IMR-90 (cell line): ENCODE measurements around the gene OPTC. TPM values are rescaled to one million over a fixed set of nuclear protein-coding genes. Genes with fewer than 3 reads are reported as not detected.

Experiments
- ATAC-seq: fragments of 200-7000 bp; cut with Tn5 transposase; 2 replicates; pipeline ENCODE4 v1.9.1; 2020; ENCODE audit warnings: low read depth, mild to moderate bottlenecking, moderate library complexity
- BruUV-seq: library from RNA; stranded (reverse); fragments of 400-500 nt; replicated peaks from 2 replicates; lab custom pipeline; 2021; lab: Mats Ljungman, UMichigan
- CTCF ChIA-PET: fragments of 300-600 bp; formaldehyde crosslinking; extraction: SDS; loops from one replicate; lab custom pipeline; 2021; ENCODE audit warnings: antibody characterized with exemption; lab: Yijun Ruan, JAX
- POLR2A ChIA-PET: fragments of 300-600 bp; sonication (Branson Sonifier 250); formaldehyde crosslinking; loops from one replicate; lab custom pipeline; 2022; ENCODE audit warnings: antibody characterized with exemption; ENCODE audit not compliant: unreplicated experiment; lab: Charles Lee
- DNase-seq: peaks from one replicate; pipeline ENCODE4 v3.0.0; 2013
- H2AFZ ChIP-seq: replicated peaks from 2 replicates; pipeline ENCODE3; 2013; ENCODE audit warnings: low read length, mild to moderate bottlenecking; ENCODE audit not compliant: poor library complexity
- H2AK5ac ChIP-seq: 2 replicates; pipeline ENCODE4 v1.6.1; 2013; ENCODE audit warnings: low read depth, low read length, inconsistent platforms
- H2AK9ac ChIP-seq: replicated peaks from 2 replicates; pipeline ENCODE3; 2013; ENCODE audit warnings: mild to moderate bottlenecking, low read depth, low read length, moderate library complexity; ENCODE audit not compliant: poor library complexity
- H2BK120ac ChIP-seq: 2 replicates; pipeline ENCODE4 v1.6.1; 2013; ENCODE audit warnings: low read depth, low read length, inconsistent platforms
- H2BK15ac ChIP-seq: 3 replicates; pipeline ENCODE4 v1.6.1; 2013; ENCODE audit warnings: low read depth, low read length, inconsistent platforms
- H2BK20ac ChIP-seq: 2 replicates; pipeline ENCODE4 v1.6.1; 2013; ENCODE audit warnings: low read depth, mild to moderate bottlenecking, inconsistent platforms, low read length, moderate library complexity
- H2BK5ac ChIP-seq: 2 replicates; pipeline ENCODE4 v1.6.1; 2013; ENCODE audit warnings: mild to moderate bottlenecking, low read depth, low read length, inconsistent platforms; ENCODE audit not compliant: poor library complexity, severe bottlenecking
- H3K14ac ChIP-seq: replicated peaks from 2 replicates; pipeline ENCODE4 v1.6.1; 2013; ENCODE audit warnings: low read depth, low read length, inconsistent platforms
- H3K18ac ChIP-seq: 2 replicates; pipeline ENCODE4 v1.6.1; 2013; ENCODE audit warnings: low read depth, low read length, control low read depth
- H3K23ac ChIP-seq: 2 replicates; pipeline ENCODE4 v1.6.1; 2013; ENCODE audit warnings: low read depth, low read length, inconsistent platforms
- H3K27ac ChIP-seq: 2 replicates; pipeline ENCODE4 v1.5.1; 2013; ENCODE audit warnings: mild to moderate bottlenecking, control low read depth, low read length; ENCODE audit not compliant: insufficient read depth
- H3K27me3 ChIP-seq: 2 replicates; pipeline ENCODE4 v1.6.1; 2013; ENCODE audit warnings: low read length; ENCODE audit not compliant: control insufficient read depth, insufficient read depth
- H3K36me3 ChIP-seq: 2 replicates; pipeline ENCODE4 v1.6.1; 2013; ENCODE audit warnings: low read length, mixed read lengths; ENCODE audit not compliant: control insufficient read depth, insufficient read depth
- H3K4ac ChIP-seq: 2 replicates; pipeline ENCODE4 v1.6.1; 2013; ENCODE audit warnings: low read depth, low read length, inconsistent platforms
- H3K4me1 ChIP-seq: 2 replicates; pipeline ENCODE4 v1.6.1; 2013; ENCODE audit warnings: low read length, mixed read lengths; ENCODE audit not compliant: control insufficient read depth, insufficient read depth
- H3K4me2 ChIP-seq: 2 replicates; pipeline ENCODE4 v1.6.1; 2013; ENCODE audit warnings: low read depth, mild to moderate bottlenecking, control low read depth, low read length, moderate library complexity
- H3K4me3 ChIP-seq: 2 replicates; pipeline ENCODE4 v1.5.1; 2013; ENCODE audit warnings: low read depth, mild to moderate bottlenecking, control low read depth, low read length, moderate library complexity; ENCODE audit not compliant: insufficient read depth
- H3K56ac ChIP-seq: 2 replicates; pipeline ENCODE4 v1.6.1; 2013; ENCODE audit warnings: low read length, inconsistent platforms; ENCODE audit not compliant: insufficient read depth; ENCODE audit errors: extremely low read depth
- H3K79me1 ChIP-seq, 2 experiments: 2 replicates each; pipeline ENCODE4 v1.6.1; 2013; ENCODE audit warnings: low read length in 2 of 2, inconsistent platforms in 1 of 2, low read depth in 1 of 2
- H3K9ac ChIP-seq: 2 replicates; pipeline ENCODE4 v1.6.1; 2013; ENCODE audit warnings: low read depth, low read length, control low read depth
- H3K9me1 ChIP-seq: 2 replicates; pipeline ENCODE4 v1.6.1; 2013; ENCODE audit warnings: low read length, inconsistent platforms; ENCODE audit not compliant: insufficient read depth
- H3K9me3 ChIP-seq: 2 replicates; pipeline ENCODE4 v1.6.1; 2013; ENCODE audit warnings: low read length; ENCODE audit not compliant: control insufficient read depth, insufficient read depth
- H4K20me1 ChIP-seq: 2 replicates; pipeline ENCODE4 v1.6.1; 2013; ENCODE audit warnings: low read length, inconsistent platforms; ENCODE audit not compliant: insufficient read depth
- H4K5ac ChIP-seq: 2 replicates; pipeline ENCODE4 v1.6.1; 2013; ENCODE audit warnings: mild to moderate bottlenecking, low read depth, low read length, control low read depth
- H4K8ac ChIP-seq, 2 experiments: 2 replicates each; pipeline ENCODE4 v1.6.1; 2013; ENCODE audit warnings: low read depth in 2 of 2, low read length in 2 of 2, control low read depth in 1 of 2, inconsistent platforms in 1 of 2
- H4K91ac ChIP-seq: 2 replicates; pipeline ENCODE4 v1.6.1; 2013; ENCODE audit warnings: low read depth, low read length, inconsistent platforms; ENCODE audit not compliant: insufficient read depth
- CEBPB ChIP-seq: IDR thresholded peaks from 2 replicates; pipeline ENCODE4 v1.6.1; 2012; ENCODE audit warnings: low read depth, low read length, improper control_type of control experiment
- CHD1 ChIP-seq: IDR thresholded peaks from 2 replicates; pipeline ENCODE4 v1.6.1; 2012; ENCODE audit warnings: low read depth, low read length, improper control_type of control experiment
- ELK1 ChIP-seq: fragments of 150-350 bp; IDR thresholded peaks from 2 replicates; pipeline ENCODE4 v1.6.1; 2016; ENCODE audit warnings: low read depth, mild to moderate bottlenecking, low read length, moderate library complexity, borderline replicate concordance
- MAFK ChIP-seq: IDR thresholded peaks from 2 replicates; pipeline ENCODE4 v1.6.1; 2012; ENCODE audit warnings: low read depth, low read length, improper control_type of control experiment
- MXI1 ChIP-seq: IDR thresholded peaks from 2 replicates; pipeline ENCODE4 v1.6.1; 2012; ENCODE audit warnings: low read depth, mild to moderate bottlenecking, low read length, moderate library complexity, borderline replicate concordance
- NFE2L2 ChIP-seq: fragments of 150-350 bp; IDR thresholded peaks from 2 replicates; pipeline ENCODE4 v1.6.1; 2016; ENCODE audit warnings: low read depth, mild to moderate bottlenecking, low read length
- POLR2A ChIP-seq: IDR thresholded peaks from 2 replicates; pipeline ENCODE4 v1.6.1; 2012; ENCODE audit warnings: mild to moderate bottlenecking, low read depth, low read length
- RFX5 ChIP-seq: IDR thresholded peaks from 2 replicates; pipeline ENCODE4 v1.8.0; 2012; ENCODE audit warnings: low read depth, mild to moderate bottlenecking, low read length, moderate library complexity
- USF2 ChIP-seq: fragments of 150-350 bp; IDR thresholded peaks from 2 replicates; pipeline ENCODE4 v1.6.1; 2017; ENCODE audit warnings: mild to moderate bottlenecking, antibody characterized with exemption, low read length, low read depth
- WGBS, 2 experiments: methylation state at CpG; one replicate each; pipeline versions ENCODE4 v1.1.5 to v1.1.7; 2013; ENCODE audit warnings: missing lambda C conversion rate in 2 of 2; ENCODE audit not compliant: insufficient read length in 1 of 2; ENCODE audit errors: extremely low coverage in 2 of 2; 5-methylcytosine and 5-hydroxymethylcytosine counted together
- dilution Hi-C: fragments of 300-500 bp; cut with HindIII; formaldehyde crosslinking; loops from one replicate; pipeline ENCODE4 v1.14.3; 2018; ENCODE audit warnings: low sequenced_read_pairs; ENCODE audit not compliant: unreplicated experiment
- in situ Hi-C: fragments of 300-500 bp; cut with MboI; formaldehyde crosslinking; loops from 3 replicates; pipeline ENCODE4 v1.14.3; 2019; ENCODE audit warnings: low sequenced_read_pairs, inconsistent platforms, mixed read lengths
- intact Hi-C: fragments of 100-400 bp; cut with micrococcal nuclease; formaldehyde crosslinking; loops from 2 replicates; pipeline ENCODE4 v1.10.0; 2022
- polyA plus RNA-seq, 3 experiments: library from polyadenylated mRNA; depleted of rRNA; stranded (reverse); fragments of >200 nt; gene quantifications; 2 replicates each; pipeline ENCODE4 v1.2.3, GENCODE V29; 2012; ENCODE audit warnings: low replicate concordance in 1 of 3
- total RNA-seq: library from RNA; depleted of rRNA; stranded (reverse); fragments of >200 nt; gene quantifications from 2 replicates; pipeline ENCODE4 v1.2.3, GENCODE V29; 2012

Gene OPTC
- total and polyA plus RNA-seq, 2 of the 4 experiments (the other 2 are of a cell fraction): not detected

GRCh38 chr1:203490607-203491006 lies 3.3 kb upstream of the OPTC start:
- dilution Hi-C loops: no loop called here
- 95% methylated on average over 7 of the region's 9 CpGs; no CpG with 5 or more reads in 1 of the 2 experiments for WGBS, 2 experiments
- intact Hi-C loops: no loop called here

More at GRCh38 chr1:203490607-203491006, 3.3 kb upstream of the OPTC start:
- Histone ChIP-seq H3K9me1 (no peaks in the 10 kb centered on the region), H4K8ac (no peak overlapping the region), H4K91ac (no peak overlapping the region), H3K27me3 (no peaks in the 10 kb centered on the region), H3K9me3 (no peaks in the 10 kb centered on the region), H3K36me3 (no peaks in the 10 kb centered on the region), H3K4ac (no peak overlapping the region), H2BK15ac (no peak overlapping the region), H3K27ac (no peak overlapping the region), H3K4me2 (no peak overlapping the region), H3K79me1 (no peaks in the 10 kb centered on the region), H2AFZ (no peak overlapping the region), H3K4me1 (peaks cover 3% of the 10 kb centered on the region; the same call in 1 of the 2 replicates), H2AK5ac (no peak overlapping the region), H4K5ac (no peak overlapping the region), H2BK120ac (no peak overlapping the region), H2AK9ac (no peak overlapping the region), H2BK5ac (no peak overlapping the region), H2BK20ac (no peak overlapping the region), H3K4me3 (no peak overlapping the region), H3K56ac (no peak overlapping the region), H4K20me1 (no peaks in the 10 kb centered on the region), H3K23ac (no peak overlapping the region), H3K9ac (no peak overlapping the region), H3K18ac (no peak overlapping the region), H3K14ac (no peak overlapping the region)
- POLR2A ChIA-PET: no interaction called here
- BruUV-seq: no TSS peak
- TF ChIP-seq NFE2L2: no peak
- no peak for TF ChIP-seq RFX5
- no peak for TF ChIP-seq CEBPB
- TF ChIP-seq ELK1: no peak
- TF ChIP-seq MAFK: no peak
- TF ChIP-seq USF2: no peak
- no peak for TF ChIP-seq POLR2A
- no peak for TF ChIP-seq MXI1
- TF ChIP-seq CHD1: no peak
- CTCF ChIA-PET: interaction anchor here (0.7 to 1.6 kb wide), 2 partner anchors 151 to 223 kb away, joined by 3 to 4 read pairs; no protein-coding TSS in a partner anchor
- ATAC-seq (no peak), DNase-seq (no peak)
- in situ Hi-C loops: no loop called here
